Measurements from ENCODE around the gene NPFF.

The NPFF gene

DNA sequence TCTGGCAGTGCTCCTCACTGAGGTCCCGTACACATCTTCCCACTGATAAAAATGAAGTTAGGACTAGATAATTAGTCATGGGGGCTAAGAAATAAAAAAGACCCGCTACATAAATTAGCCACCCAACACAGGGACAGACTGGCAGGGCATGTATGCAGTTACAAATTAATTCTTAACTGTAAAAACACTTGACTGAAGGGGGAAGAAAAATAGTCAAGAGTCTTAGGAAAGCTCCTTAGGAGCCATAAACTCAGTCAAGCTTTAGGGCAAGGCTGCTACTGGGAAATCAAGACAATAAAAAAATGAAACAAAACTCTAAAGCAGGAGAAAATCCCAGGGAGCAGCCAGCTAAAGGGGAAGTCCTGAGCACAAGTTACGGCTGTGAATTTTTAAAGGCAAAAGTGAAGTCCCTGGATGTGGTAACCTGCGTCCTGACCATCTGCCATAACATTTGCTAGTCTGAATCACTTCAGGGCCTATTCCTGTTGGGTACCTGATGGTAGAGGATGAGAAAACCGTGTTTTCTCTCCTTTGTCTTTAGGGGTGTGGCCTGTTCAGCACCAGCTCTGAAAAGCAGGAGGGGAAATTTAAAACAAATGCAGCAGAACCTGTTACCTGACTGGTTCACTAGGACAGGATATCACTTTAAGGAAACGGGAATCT is 7.5 kb upstream of the NPFF start:
- DNase-seq (ENCODE audit: low read depth in 2 of 2), result no peak

DNA sequence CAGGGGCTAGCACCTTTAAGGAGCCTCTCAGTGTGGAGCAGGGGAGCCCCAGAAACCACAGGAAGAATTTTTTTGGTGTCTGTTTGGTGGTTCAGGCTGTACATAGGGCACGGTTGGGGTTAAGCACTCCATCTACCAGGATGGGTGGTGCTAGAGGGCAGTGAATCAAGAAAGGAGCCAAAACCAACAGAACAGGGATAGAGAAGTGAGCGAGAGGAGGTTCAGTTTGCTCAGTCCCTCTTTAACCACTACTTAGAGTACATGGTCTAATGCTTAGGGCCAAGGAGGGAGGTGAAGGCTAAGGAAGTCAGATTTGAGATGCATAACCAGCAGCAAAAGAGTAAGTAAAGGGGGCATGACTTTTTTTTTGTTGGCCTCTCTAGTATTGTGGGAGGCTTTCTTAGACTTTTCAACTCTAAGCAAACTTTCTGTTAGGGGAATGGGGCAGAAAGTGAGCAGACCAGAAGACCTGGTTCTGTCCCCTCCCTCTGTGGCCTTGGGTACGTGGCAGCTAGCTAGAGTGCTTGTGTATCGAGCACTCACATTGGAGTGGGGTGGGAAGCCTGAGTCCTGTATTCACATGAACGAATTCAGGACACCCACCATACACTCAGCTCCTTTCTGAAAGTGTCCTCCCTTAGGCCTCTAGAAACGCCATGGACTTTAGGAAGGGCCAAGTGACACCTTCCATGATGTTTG is 6.6 kb upstream of the NPFF start:
- DNase-seq (ENCODE audit: low read depth in 2 of 2), result no peak

DNA sequence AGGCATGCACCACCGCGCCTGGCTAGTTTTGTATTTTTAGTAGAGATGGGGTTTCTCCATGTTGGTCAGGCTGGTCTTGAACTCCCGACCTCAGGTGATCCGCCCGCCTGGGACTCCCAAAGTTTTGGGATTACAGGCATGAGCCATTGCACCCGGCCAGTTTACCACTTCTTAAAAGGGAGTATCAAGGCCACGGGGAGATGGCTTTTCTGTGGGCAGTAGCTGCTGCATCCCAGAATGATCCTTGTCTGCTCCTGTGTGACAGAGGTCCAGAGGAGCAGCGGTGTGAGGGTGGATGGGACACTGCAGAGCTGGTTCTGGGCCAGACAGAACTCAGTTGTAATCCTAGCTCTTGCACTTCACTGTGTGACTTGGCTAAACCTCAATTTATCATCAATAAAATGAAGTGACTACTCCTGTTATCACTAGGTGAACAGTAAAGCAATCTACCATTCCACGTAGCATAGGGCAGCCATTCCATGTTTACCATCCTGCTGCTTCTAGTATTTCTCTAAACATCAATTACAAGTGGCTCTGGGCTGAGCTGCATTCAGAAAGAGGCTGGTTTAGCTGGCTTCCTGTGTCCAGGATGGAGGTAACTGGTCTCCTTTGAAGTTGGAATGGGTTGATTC is 3.0 kb upstream of the NPFF start:
- DNase-seq (ENCODE audit: low read depth in 2 of 2), result no peak

DNA sequence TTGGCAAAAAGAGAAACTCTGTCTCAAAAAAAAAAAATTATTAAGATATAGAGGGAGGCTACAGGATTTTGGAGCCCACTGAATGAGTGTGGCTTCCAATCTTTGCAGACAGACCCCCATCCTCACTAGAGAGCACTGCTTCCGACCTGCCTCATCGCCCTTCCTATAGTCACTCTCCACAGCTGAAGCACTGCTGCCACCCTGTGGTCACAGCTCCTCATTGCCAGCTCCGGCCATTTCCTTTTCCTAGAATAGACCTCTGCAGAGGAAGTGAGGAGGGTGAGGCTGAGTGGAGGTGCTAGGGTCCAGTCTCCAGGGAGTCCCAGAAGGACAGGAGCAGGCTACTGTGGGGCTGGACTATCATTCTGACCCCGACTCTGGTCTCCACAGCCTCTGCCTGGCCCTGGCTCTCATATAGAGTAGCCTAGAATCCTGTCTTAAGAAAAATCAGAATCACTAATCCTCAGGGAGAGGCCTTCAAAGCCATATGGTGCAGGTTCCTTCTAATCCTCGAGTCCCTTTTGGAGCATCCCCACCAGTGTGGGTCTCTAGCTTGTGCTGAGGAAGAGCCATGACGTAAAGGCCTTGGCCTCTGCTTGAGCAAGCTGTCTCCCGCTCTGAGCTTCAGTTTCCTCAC is 1.4 kb upstream of the NPFF start:
- peak; percentile 63 to 69 for DNase-seq (ENCODE audit: low read depth in 2 of 2)

DNA sequence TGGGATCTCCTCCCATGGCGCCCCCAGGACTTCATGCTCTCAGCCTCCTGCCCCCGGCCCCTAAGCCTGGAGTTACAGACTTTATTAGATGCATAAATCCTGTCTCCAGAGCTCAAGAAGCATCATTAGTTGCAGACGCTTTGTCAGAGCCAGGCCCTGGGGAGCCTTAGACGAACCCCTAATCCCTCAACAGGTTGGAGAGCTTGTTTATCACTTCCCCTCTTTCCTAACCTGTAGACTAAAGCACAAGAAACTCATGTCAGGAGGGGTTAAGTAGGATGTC is 260 bp upstream of the NPFF start:
- no peak for DNase-seq (ENCODE audit: low read depth in 2 of 2)

DNA sequence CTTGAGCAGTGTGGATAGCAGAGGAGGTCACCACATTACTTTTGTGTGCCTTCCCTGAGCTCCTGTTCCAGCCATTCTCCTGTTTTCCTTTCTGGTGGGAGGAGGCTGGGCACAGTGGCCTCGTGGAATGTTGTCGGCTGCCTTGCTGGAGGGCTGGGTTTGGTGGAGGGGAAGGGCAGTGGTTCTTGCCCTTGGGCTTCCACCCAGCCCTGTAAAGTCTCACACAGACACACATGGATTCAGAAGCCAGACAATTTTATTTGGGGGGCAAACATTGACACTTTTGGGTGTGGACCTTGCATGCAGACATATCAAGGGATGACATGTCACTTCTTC is 866 bp downstream of the NPFF start:
- no peak for DNase-seq (ENCODE audit: low read depth in 2 of 2)

DNA sequence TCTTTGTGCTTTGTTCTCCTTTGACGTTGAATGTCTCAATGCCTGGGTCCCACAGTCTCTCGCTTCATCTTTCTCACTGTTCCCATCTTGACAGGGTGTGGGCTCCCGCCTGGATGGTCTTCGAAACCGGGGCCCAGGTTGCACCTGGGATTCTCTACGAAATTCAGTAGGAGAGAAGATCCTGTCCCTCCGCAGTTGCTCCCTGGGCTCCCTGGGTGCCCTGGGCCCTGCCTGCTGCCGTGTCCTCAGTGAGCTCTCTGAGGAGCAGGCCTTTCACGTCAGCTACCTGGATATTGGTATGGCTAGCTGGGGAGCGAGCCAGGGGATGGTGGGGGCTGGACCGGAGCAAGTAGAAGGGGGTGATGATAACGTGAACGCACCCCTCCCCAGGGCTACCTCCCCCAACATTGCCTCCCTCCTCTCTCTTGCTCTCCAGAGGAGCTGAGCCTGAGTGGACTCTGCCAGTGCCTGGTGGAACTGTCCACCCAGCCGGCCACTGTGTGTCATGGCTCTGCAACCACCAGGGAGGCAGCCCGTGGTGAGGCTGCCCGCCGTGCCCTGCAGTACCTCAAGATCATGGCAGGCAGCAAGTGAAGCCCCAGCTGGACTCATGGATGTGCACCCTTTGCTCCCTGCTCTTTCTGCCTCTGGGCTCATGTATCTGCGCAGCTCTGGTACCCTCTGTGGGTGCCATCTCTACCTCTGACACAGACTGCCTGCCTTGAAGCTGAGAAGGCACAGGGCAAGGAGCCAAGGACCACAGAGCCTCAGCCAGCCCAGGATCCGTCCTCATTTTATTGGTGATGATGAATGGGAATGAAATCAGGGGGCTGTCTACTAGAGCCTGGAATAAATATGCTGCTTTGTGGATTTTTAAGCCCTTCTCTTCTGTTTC is 1.5 kb downstream of the NPFF start:
- DNase-seq (ENCODE audit: low read depth in 2 of 2), result no peak

DNA sequence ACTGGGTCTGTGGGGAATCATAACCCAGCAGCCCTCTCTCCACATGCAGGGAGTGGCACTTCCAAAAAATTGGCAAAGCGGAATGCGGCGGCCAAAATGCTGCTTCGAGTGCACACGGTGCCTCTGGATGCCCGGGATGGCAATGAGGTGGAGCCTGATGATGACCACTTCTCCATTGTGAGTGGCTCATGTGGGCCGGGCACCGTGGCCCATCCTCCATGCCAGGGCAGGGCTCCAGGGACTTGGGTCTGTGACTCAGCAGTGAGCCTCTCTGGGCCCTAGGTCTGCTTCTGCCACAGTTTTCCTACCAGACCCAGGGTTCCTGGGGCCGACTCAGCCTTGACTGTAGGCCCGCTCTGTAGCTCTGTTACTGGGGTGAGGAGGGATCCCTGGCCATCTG is 2.2 kb downstream of the NPFF start:
- no peak for DNase-seq (ENCODE audit: low read depth in 2 of 2)

DNA sequence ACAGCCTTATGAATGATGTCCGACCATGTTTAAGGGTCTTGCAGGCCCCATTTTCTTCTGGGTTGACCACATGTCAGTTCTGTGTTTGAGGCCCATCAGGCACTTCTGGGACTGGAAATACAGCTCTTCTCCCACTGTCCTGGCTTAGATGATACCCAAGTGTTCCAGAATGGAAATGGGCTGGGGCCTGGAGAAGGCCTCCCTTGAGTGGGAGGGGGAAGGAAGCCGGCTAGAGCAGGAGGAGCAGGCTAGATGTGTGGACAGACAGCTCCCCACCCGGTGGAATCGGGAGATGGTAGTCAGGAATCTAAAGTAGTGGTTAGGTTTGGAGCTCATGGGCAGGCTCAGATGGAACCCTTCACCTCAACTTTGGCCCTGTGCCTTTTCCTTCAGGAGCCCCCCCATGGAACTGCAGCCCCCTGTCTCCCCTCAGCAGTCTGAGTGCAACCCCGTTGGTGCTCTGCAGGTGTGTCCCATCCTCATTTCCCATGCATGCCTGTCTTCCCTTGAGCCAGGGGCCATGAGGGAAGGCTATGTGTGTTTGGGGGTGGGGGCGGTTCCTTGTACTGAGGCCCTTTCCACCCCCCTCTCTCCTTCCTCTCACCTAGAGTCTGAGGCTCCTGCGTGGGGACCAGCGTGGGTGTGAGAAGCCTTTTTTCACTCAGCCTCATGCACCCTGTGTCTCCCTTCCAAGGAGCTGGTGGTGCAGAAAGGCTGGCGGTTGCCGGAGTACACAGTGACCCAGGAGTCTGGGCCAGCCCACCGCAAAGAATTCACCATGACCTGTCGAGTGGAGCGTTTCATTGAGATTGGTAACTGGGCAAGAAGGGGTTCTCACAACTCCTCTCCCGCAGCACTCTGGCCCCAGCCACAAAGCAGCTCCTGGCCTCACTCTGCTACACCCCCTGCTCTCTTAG is 3.0 kb downstream of the NPFF start:
- no peak for DNase-seq (ENCODE audit: low read depth in 2 of 2)

DNA sequence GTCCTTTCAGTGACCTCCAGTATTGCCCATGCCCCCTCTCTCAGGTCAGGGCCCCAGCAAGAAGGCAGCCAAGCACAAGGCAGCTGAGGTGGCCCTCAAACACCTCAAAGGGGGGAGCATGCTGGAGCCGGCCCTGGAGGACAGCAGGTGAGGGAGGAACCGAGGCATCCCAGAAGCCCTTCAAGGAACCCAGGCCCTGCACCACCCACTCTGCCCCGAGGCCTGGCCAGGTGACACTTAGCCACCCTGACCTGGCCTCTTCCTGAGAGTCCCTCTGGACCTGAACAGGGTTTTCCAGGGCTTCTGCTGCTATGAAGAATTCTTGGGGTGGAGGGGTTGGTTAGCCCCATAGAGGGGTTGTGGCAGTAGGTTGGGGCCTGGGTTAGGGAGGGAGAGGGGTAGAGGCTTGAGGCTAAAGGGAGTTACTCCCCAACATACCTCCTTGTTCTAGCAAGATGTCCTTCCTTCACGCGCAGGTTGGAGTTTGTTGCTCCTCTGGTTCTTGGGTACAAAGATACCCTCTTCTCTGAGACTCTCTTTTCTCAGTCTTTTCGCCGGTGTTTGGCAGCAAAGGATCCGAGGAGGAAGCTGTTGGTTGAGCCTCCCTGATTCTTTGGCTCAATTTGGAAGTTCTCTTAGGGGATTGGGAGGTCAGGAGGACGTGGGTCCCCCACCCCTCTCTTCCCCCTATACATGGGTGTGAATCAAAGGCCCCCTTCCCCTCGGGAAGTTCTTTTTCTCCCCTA is 4.1 kb downstream of the NPFF start:
- DNase-seq (ENCODE audit: low read depth in 2 of 2), result no peak

DNA sequence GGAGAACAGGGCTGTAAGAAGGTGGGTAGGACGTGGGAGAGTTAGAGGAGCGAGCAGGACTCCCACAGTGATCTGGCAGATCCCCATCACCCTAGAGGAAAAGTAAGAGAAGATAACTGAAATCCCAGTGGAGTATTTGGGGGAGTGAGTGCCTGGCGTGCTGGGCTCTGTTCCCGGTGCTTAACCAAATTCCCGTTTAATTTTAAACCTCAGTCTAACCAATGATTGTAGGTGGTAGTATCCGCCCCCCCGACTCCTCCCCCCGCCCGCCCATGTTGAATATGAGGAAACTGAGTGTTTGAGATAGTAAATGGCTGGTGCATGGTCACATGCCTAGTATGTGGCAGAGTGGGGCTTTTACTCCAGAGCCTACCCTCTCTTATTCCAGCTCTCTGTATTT is 5.0 kb downstream of the NPFF start:
- DNase-seq (ENCODE audit: low read depth in 2 of 2), result no peak

DNA sequence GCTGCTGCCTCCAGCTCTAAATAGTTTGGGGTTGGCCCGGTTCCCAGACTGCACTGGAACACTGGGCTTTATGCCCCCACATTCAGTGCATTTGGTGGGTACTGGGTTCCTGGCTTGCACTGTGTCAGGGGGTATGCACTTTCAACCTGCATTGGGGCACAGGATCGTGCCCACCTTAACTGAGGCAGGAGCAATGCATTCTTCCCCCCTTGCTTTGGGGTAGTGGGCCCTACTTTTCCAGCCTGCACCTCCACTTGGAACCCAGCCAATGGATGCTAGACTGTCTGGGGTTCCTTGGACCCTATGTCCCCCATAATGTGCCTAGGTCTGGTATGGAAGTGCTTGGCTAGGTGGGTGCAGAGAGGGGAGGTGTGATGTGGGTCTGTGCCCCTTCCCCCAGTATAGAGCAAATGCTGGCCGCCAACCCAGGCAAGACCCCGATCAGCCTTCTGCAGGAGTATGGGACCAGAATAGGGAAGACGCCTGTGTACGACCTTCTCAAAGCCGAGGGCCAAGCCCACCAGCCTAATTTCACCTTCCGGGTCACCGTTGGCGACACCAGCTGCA is 5.6 kb downstream of the NPFF start:
- DNase-seq (ENCODE audit: low read depth in 2 of 2), result no peak

DNA sequence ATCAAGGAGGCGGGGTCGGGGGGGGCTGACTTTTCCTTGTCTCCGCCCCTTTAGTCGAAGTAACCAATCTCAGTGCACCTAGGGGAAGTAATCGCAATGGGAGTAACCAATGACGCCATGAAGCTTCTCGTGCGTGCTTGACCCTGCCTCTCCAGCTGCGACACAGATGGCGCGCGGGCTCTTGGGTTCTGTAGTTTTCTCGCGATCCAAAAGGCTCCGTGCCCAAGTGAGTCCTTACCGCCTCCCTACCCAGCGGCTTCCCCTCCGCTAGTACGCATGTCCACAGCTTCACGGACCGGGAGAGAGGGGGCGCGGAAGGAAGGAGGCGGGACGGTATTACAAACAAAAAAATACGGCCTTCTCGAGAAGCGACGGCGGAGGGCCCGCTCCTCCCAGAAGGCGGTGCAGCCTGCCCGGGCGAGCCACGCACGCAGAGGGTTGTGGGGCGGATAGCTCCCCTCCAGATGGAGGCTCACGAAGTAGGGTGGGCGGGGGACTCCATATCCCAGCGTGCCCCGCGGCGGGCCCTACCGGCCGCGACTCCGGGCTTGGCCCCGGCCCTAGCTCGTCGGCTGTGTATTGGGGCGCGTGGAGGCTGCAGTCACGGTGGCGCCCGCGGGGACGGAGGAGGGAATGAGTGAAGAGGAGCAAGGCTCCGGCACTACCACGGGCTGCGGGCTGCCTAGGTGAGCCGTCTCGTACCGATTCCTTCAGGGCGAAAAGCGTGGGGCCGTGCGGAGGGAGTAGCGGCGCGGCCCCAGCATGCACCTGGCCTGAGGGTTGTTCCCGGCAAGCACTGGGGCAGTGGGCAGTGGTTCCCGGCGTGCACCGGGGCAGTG is 6.3 kb downstream of the NPFF start, which contains the start of gene TARBP2:
Gene TARBP2, plus strand, starts transcription at position 508 of the 839 bp plus-strand sequence. Its CDS starts 126 bp downstream, at position 634.
- peak; percentile 94 to 96 for DNase-seq (ENCODE audit: low read depth in 2 of 2)

DNA sequence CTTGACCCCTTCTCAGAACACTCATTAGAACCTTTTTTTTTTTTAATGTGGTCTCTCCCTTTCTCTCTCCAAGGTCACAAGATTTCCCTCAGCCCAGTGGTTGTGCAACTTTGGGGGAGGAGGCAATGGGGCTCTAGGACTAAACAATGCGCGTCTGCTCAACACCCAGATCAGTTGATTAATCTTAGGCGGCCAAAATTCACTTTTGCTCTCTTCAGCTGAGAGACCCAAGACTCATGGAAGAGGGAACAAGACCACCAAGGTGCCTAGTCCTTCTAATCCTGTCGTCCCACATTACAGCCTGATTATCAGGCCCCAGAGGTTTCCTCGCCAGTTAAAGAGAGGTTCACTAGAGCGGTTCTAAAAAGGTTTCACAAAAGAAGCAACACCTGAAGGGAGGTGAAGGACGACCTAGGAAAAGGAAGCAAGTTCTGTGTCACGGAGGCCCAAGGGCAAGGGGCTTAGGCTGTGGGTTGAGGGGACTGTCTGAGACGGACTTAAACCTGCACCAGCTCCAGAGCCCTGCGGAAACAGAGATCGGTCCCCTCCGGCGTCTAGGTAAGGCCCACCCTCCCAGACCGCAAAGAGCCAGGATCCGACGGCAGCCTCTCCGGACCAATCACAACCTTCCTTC is 7.0 kb downstream of the NPFF start:
- no peak for DNase-seq (ENCODE audit: low read depth in 2 of 2)

DNA sequence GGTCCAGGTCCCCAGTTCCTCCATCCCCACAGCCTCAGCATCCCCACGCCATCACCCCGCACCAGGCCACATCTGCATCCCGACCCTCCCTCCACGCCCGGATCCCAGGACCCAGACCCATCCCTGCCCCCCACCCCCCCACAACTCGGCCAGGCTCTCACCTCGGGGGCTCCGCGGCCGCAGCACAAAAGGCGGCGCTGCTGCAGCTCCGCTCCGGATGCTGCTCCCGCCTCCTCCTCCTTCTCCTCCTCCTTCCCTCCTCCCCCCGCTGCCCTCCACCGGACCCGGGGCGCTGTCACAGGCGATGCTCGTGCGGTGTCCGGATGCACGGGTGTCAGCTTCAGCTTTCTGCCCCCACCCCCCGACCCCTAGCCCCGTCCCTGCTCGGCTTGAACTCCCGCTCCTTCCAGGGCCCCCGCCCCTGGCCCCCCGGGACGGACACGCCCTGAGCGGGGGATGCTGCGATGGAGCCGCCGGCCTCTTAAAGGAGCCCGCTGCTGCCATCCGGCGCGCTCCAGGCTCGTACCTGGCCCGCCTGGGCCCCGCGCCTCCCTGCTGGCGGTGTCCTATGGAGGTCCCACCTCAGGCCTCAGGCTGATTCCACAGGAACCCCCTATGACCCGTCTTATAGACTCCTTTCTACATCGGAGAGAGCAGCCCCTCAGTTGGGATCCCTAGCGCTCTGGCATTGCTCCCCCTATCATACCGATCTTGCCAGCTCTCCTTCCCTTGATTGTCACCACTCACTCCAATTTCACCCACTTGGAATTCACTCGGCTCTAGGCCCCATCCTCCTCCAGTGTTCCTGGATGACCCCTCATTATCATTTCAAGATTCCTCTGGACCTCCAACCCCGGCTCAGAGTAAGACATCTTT is 7.8 kb downstream of the NPFF start, which contains the start of gene MAP3K12:
Gene MAP3K12, minus strand, starts transcription at position 193 of the 876 bp plus-strand sequence. CDS start 12,067 bp downstream, outside the sequence.
- DNase-seq (ENCODE audit: low read depth in 2 of 2), result peak; percentile 42 to 49

DNA sequence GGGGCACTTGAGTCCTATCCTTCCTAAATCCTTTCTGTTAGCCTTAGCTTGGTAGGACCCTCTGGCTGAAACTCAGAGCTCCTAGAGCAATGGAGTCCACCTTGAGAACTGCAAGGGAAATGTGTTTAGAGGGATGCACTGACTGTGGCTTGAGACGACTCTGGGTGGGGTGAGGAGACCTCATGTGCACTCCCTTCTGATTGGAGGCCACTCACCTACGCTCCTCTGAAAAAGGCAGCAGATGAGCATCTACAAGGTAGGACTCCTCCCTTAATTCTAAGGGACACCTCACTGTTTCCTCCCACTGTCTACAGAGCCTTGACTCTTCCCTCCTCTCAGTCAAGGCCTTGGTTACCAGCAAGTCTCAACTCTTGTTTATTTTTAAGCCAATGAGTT is 9.1 kb downstream of the NPFF start:
- DNase-seq (ENCODE audit: low read depth in 2 of 2), result no peak

DNA sequence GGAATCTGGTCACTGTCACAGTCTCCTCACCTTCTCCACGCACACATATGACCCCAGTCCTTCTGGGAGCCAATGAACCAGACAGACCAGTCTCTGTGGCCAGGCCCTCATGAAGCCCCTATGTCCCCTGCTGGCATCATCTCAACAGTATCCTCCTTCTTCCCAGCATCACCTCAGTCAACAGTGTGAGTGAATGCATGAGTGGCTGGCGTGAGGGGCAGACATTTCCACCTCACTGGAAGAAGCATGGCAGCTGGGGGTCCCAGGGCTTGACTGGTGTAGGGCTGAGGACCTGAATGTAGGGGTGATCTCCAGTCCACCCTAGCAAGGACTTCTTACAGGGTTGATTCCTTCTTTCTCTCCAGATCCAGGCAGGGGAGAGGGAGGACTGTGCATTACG is 9.8 kb downstream of the NPFF start:
- no peak for DNase-seq (ENCODE audit: low read depth in 2 of 2)

DNA sequence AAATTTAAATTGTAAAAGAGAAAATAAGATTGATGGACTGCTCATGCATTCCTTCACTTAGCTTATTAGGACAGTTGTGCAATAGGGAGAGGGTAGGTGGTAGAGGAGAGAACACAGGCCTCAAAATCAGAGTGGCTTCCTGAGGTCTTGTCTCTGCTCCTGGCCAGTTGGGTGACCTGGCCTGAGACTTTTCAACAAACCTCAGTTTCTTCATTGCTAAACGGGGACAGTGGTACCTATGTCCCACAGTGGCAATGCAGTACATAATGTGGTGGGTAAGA is 10.6 kb downstream of the NPFF start:
- no peak for DNase-seq (ENCODE audit: low read depth in 2 of 2)

Measured in stimulated activated CD8-positive, alpha-beta memory T cell treated with anti-CD3 and anti-CD28 coated beads, Interleukin-15, amount 100 ng/mL, for 48 hours (primary cell).